Measurements from ENCODE around the gene SYNE3. TPM values are rescaled to one million over a fixed set of nuclear protein-coding genes. Genes with fewer than 3 reads are reported as not detected.
A peak's percentile ranks its signal among the peaks of the same experiment; 100 is the strongest.

The SYNE3 gene
- total RNA-seq, 2 donors from 2014 or later = 8.2 to 13.2 TPM

DNA sequence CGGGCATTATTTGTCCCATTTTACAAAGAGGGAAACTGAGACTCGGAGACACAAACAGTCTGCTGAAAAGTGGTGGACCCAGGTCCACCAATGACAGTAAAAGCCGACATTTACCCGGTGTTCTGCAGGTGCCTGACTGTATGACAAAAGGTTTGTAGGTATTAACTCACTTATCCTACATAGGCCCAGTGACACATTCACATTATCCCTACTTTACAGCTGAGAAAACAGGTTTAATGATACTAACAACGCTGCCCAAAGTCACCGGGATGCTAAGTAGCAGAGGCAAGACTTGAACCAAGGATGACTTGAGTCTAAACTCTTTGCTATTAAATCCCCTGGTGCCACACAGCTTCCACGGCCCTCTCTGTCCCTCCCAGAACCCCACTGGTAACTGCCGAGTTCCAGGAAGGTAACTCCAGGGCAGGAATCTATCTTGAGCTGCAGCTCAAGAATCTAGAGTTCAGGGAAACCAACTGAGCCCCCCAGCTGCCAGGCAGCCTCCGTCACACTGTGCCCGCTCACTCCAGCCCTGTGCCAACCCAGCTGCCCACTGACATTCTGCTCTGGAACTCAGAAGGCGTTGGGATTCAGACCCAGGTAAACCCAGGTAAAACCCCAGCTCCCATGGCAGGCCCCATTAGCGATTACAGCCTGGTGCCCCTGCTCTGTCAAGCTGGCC is 33.7 kb downstream of the SYNE3 start:
- H3K27me3 ChIP-seq = no peaks in the 10 kb centered on the region
- TF ChIP-seq, protein P1, sequence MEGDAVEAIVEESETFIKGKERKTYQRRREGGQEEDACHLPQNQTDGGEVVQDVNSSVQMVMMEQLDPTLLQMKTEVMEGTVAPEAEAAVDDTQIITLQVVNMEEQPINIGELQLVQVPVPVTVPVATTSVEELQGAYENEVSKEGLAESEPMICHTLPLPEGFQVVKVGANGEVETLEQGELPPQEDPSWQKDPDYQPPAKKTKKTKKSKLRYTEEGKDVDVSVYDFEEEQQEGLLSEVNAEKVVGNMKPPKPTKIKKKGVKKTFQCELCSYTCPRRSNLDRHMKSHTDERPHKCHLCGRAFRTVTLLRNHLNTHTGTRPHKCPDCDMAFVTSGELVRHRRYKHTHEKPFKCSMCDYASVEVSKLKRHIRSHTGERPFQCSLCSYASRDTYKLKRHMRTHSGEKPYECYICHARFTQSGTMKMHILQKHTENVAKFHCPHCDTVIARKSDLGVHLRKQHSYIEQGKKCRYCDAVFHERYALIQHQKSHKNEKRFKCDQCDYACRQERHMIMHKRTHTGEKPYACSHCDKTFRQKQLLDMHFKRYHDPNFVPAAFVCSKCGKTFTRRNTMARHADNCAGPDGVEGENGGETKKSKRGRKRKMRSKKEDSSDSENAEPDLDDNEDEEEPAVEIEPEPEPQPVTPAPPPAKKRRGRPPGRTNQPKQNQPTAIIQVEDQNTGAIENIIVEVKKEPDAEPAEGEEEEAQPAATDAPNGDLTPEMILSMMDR (IDR thresholded peaks at IDR 0.05) = no peak
- H3K4me1 ChIP-seq = peaks cover 0 to 72% of the 10 kb centered on the region in 2 donors
- no peaks in the 10 kb centered on the region for H3K9me3 ChIP-seq
- DNase-seq (ENCODE audit: low spot score) = no peak
- H3K36me3 ChIP-seq = no peaks in the 10 kb centered on the region
- H3K4me3 ChIP-seq = no peak overlapping the region
- peak overlapping the region; percentile 82 to 86 for H3K27ac ChIP-seq

DNA sequence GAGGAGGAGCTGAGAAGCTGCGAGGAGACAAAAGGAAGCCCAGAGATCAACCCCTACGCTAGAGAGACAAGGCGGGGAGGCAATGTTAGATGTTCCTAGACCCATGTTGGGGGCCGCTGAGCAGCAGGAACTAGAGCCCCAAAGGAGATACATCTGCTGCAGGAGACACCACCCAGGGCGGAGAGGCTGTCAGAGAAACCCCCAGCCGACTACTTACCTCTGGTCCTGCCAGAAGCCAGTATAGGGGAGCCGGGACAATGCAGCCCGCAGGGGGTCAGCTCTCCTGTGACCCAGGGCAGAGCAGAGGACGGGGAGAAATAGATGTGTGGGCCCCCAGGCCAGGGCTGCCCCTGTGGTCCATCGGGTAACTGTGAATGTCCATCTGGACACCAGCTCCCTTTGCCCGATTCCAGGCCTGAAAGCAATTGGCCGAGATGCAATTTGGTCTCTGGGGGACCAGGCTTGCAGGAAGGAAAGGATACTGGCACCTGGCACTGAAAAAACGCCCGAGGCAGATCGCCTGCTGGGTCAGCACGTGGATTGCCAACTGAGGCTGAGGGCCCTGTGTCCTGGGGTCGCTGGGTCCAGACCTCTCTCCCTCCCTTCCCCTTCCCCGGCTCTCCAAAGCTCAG is 34.9 kb downstream of the SYNE3 start:
- H3K27me3 ChIP-seq = no peaks in the 10 kb centered on the region
- DNase-seq (ENCODE audit: low spot score) = no peak
- H3K4me3 ChIP-seq = no peak overlapping the region
- TF ChIP-seq, protein P1 (IDR thresholded peaks at IDR 0.05) = no peak
- H3K36me3 ChIP-seq = no peaks in the 10 kb centered on the region
- H3K27ac ChIP-seq = peak overlapping the region; percentile 66 to 69
- no peaks in the 10 kb centered on the region for H3K9me3 ChIP-seq
- peaks cover 0 to 80% of the 10 kb centered on the region in 2 donors for H3K4me1 ChIP-seq

DNA sequence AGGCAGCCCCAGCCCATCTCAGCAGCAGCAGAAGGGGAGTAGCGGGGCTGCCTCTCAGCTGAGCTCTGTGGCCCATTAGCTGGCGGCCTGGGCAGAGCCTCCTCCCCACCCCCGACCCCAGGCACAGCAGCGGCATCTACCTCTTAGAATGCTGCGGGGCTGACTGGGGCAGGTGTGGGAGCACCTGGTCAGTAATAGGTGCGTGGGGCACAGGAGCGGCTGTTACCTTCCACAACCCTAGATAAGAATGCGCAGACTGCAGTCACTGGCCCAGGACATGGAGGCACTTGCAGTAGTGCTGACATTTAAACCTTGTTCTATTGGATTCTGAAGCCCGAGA is 35.6 kb downstream of the SYNE3 start:
- Histone ChIP-seq H3K27ac (peak overlapping the region; percentile 66 to 69), H3K4me1 (peaks cover 0 to 80% of the 10 kb centered on the region in 2 donors), H3K27me3 (no peaks in the 10 kb centered on the region), H3K4me3 (no peak overlapping the region), H3K36me3 (no peaks in the 10 kb centered on the region), H3K9me3 (no peaks in the 10 kb centered on the region)
- no peak for DNase-seq (ENCODE audit: low spot score)
- TF ChIP-seq, protein P1 (IDR thresholded peaks at IDR 0.05) = no peak

DNA sequence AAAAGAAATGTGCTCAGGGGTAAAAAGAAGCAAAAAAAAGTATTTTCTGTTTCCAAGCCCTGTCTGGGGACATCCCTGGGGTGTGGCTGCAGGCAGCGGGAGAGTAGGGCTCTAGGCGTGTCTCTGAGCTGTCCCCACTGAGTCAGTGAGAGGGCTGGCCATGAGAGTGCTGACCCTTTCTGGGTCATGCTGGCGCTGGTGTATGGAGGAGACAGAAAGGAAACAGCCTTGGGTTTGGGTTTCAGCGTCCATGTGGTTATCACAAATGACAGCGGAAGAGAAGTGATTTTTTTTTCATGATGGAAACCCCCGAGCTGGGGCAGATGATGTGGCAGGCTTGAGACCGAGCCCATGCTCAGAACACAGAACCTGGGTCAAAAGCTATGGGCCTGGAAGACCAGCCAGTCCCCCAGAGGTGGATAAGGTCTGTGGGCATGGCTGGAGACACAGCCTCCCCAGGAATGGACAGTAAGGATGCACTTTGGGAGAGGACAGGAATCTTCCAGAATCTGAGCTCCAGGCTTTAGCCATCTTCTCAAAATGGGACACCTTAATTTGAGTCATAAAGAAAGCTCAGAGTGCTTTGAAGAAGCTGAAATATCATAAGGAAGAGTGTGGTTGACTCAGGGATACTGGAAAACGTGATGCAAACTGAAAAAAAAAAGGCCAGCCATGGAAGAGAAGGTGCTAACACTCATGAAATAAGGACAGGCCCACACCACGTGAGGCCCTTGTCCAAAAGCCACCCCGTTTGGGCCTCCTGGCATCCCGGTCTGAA is 36.2 kb downstream of the SYNE3 start:
- Histone ChIP-seq H3K4me1 (peaks cover 0 to 78% of the 10 kb centered on the region in 2 donors), H3K27me3 (no peaks in the 10 kb centered on the region), H3K4me3 (no peak overlapping the region), H3K36me3 (peaks cover 3% of the 10 kb centered on the region), H3K27ac (peak overlapping the region; percentile 66 to 69), H3K9me3 (no peaks in the 10 kb centered on the region)
- DNase-seq (ENCODE audit: low spot score) = peak; percentile 85
- TF ChIP-seq, protein P1 (IDR thresholded peaks at IDR 0.05) = no peak

DNA sequence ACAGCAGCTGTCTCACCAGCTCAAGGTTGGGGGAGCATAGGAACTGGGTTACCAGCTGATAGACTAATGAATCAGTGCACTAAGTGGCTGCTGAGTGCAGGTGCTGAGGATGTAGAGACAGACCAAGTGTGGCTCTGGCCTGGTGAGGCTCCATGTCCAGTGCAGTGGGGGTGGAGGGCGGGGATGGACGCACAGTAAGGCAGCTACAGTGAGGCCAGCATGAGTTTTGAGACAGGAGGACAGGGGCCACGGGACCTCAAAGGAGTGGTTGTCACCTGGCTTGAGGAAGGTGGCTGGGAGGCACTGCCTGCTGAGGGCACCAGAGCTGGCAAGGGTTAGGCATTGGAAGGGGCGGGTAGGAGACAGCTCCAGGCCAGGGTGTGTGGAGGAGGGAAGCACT is 37.0 kb downstream of the SYNE3 start:
- peaks cover 11% of the 10 kb centered on the region for H3K36me3 ChIP-seq
- H3K27ac ChIP-seq = peak overlapping the region; percentile 39 to 66
- peaks cover 0 to 70% of the 10 kb centered on the region in 2 donors for H3K4me1 ChIP-seq
- H3K9me3 ChIP-seq = no peaks in the 10 kb centered on the region
- TF ChIP-seq, protein P1 (IDR thresholded peaks at IDR 0.05) = no peak
- H3K4me3 ChIP-seq = no peak overlapping the region
- H3K27me3 ChIP-seq = no peaks in the 10 kb centered on the region
- DNase-seq (ENCODE audit: low spot score) = no peak

All from right atrium auricular region (tissue), 2 donors.